K562 (cell line): ENCODE results near the gene CLPSL1. TPM values are rescaled to one million over a fixed set of nuclear protein-coding genes. Genes with fewer than 3 reads are reported as not detected.
A peak's percentile ranks its signal among the peaks of the same experiment; 100 is the strongest.

Experiments
- ATF1 ChIP-seq, 2 experiments: fragments of 450-650 bp in 1 of 2; IDR thresholded peaks; 2 replicates each; pipeline ENCODE4 v1.6.1; 2016; ENCODE audit warnings: missing compliant biosample characterization in 1 of 2, missing genetic modification characterization in 1 of 2
- BMI1 ChIP-seq: fragments of 150-350 bp; IDR thresholded peaks from 2 replicates; pipeline ENCODE4 v1.6.1; 2014; ENCODE audit warnings: low read length
- CBFA2T2 ChIP-seq: fragments of 450-650 bp; conservative IDR thresholded peaks from 2 replicates; pipeline ENCODE4 v1.6.1; 2017; ENCODE audit warnings: mild to moderate bottlenecking
- CCAR2 ChIP-seq: fragments of 200-400 bp; formaldehyde crosslinking; IDR thresholded peaks from 2 replicates; pipeline ENCODE4 v1.6.1; 2017; ENCODE audit warnings: mild to moderate bottlenecking, low read depth, low read length
- CTBP1 ChIP-seq: fragments of 450-650 bp; IDR thresholded peaks from 2 replicates; pipeline ENCODE4 v1.6.1; 2016; ENCODE audit warnings: borderline replicate concordance
- FOXK2 ChIP-seq, 2 experiments: fragments of 450-650 bp; IDR thresholded peaks in 1 of 2; conservative IDR thresholded peaks in 1 of 2; 2 replicates each; pipeline ENCODE4 v1.6.1; 2016; ENCODE audit warnings: low read depth in 2 of 2, mild to moderate bottlenecking in 1 of 2
- NCOA2 ChIP-seq, 2 experiments: fragments of 450-650 bp; IDR thresholded peaks; 2 replicates each; pipeline ENCODE4 v1.6.1; 2018; ENCODE audit warnings: mild to moderate bottlenecking in 2 of 2, moderate library complexity in 1 of 2; ENCODE audit not compliant: partially characterized antibody in 2 of 2
- RCOR1 ChIP-seq, 2 experiments: IDR thresholded peaks; 2 replicates each; pipeline ENCODE4 v1.6.1; 2012; ENCODE audit warnings: low read depth in 2 of 2, low read length in 2 of 2, borderline replicate concordance in 1 of 2, improper control_type of control experiment in 1 of 2
- SMAD4 ChIP-seq: fragments of 250-450 bp; sonication (Bioruptor Pico); conservative IDR thresholded peaks from 2 replicates; pipeline ENCODE4 v1.8.0; 2021; ENCODE audit warnings: inconsistent platforms, mild to moderate bottlenecking, moderate library complexity
- ZNF384 ChIP-seq: IDR thresholded peaks from 2 replicates; pipeline ENCODE4 v1.6.1; 2012; ENCODE audit warnings: low read depth, low read length, improper control_type of control experiment
- ZNF57 ChIP-seq: fragments of 450-650 bp; formaldehyde crosslinking; IDR thresholded peaks from 2 replicates; pipeline ENCODE4 v1.4.0; 2020; ENCODE audit warnings: mild to moderate bottlenecking, moderate library complexity
- ZNF740 ChIP-seq, 3 experiments: fragments of 200-800 bp in 1 of 3; sonication (Bioruptor generic) in 1 of 3; sonication (generic) in 1 of 3; formaldehyde crosslinking in 1 of 3; IDR thresholded peaks; 2 replicates each; pipeline versions ENCODE4 v1.6.1 to v1.8.0; 2016 to 2022; ENCODE audit warnings: mild to moderate bottlenecking in 2 of 3, missing compliant biosample characterization in 2 of 3, missing genetic modification characterization in 2 of 3, missing genetic modification reagents in 1 of 3
- polyA plus RNA-seq, 8 experiments: library from polyadenylated mRNA; depleted of rRNA in 4 of 8; stranded (reverse) in 5 of 8; unstranded in 3 of 8; fragments of >200 nt; fragmentation: Nextera tagmentation in 2 of 8; fragmentation: Illumina TruSeq in 1 of 8; extraction: Ambion mirVana in 2 of 8; extraction: Trizol in 1 of 8; gene quantifications; 2 replicates each; pipeline versions ENCODE4 v1.2.1 to v1.2.3, GENCODE V29; 2011 to 2014; ENCODE audit warnings: inconsistent platforms in 1 of 8, missing spikeins in 1 of 8
- total RNA-seq, 7 experiments: library from RNA; depleted of rRNA in 6 of 7; stranded (reverse); fragments of >200 nt in 6 of 7; fragmentation: Illumina TruSeq in 2 of 7; extraction: Trizol in 2 of 7; gene quantifications; 2 replicates each; pipeline versions ENCODE4 v1.2.1 to v1.2.3, GENCODE V29; 2011 to 2021; ENCODE audit warnings: low replicate concordance in 1 of 7
- TF ChIP-seq, protein P1 (sequence below), 2 experiments: IDR thresholded peaks; 2 replicates each; pipeline ENCODE4 v1.6.1; 2011; ENCODE audit warnings: borderline replicate concordance in 1 of 2, control low read depth in 1 of 2, low read depth in 1 of 2, low read length in 1 of 2, mild to moderate bottlenecking in 1 of 2, mixed read lengths in 1 of 2, moderate library complexity in 1 of 2; ENCODE audit not compliant: insufficient read depth in 1 of 2, insufficient read length in 1 of 2, poor library complexity in 1 of 2, severe bottlenecking in 1 of 2; ENCODE audit errors: extremely low read depth in 1 of 2
- TF ChIP-seq, protein P2 (sequence below): fragments of 250-450 bp; sonication (Bioruptor Pico); IDR thresholded peaks from 2 replicates; pipeline ENCODE4 v1.4.0; 2020

Gene CLPSL1
- total and polyA plus RNA-seq, 9 of the 15 experiments (the other 6 are each of a cell fraction or from before 2014, with no cell fraction given) = not detected

GRCh38 chr6:35731414-35731735 lies 49.4 kb upstream of the CLPSL1 start (continued):
- TF ChIP-seq, protein P1, sequence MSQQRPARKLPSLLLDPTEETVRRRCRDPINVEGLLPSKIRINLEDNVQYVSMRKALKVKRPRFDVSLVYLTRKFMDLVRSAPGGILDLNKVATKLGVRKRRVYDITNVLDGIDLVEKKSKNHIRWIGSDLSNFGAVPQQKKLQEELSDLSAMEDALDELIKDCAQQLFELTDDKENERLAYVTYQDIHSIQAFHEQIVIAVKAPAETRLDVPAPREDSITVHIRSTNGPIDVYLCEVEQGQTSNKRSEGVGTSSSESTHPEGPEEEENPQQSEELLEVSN (IDR thresholded peaks at IDR 0.05; ENCODE audit: borderline replicate concordance in 1 of 2, extremely low read depth in 1 of 2, insufficient read depth in 1 of 2, insufficient read length in 1 of 2, low read depth in 1 of 2, low read length in 1 of 2, poor library complexity in 1 of 2, severe bottlenecking in 1 of 2) = peak in 1 of 2 experiments; percentile 27
- TF ChIP-seq ATF1 (CRISPR knock-in tag; IDR thresholded peaks at IDR 0.05) = no peak; the same call in 1 of the 2 replicates
- peak; percentile 87; the same call in 1 of the 2 replicates for TF ChIP-seq ATF1 (tag; IDR thresholded peaks at IDR 0.05)
- TF ChIP-seq RCOR1 (IDR thresholded peaks at IDR 0.05; ENCODE audit: borderline replicate concordance in 1 of 2, low read depth in 2 of 2, low read length in 2 of 2) = peak in 1 of 2 experiments; percentile 89; a peak in 2 of 4 replicates
- no peak for TF ChIP-seq CBFA2T2
- no peak; the same call in none of the 2 replicates for TF ChIP-seq ZNF740 (CRISPR knock-in tag; IDR thresholded peaks at IDR 0.05)
- TF ChIP-seq ZNF740 (tag; IDR thresholded peaks at IDR 0.05) = peak in 1 of 2 experiments; percentile 77; a peak in 1 of 4 replicates
- TF ChIP-seq FOXK2 (conservative IDR thresholded peaks at IDR 0.05 in 1 of 2, IDR thresholded peaks at IDR 0.05 in 1 of 2; ENCODE audit: low read depth in 2 of 2) = no peak
- TF ChIP-seq NCOA2 (IDR thresholded peaks at IDR 0.05; ENCODE audit: partially characterized antibody in 2 of 2) = no peak
- TF ChIP-seq CTBP1 = peak; percentile 90
- TF ChIP-seq, protein P2, sequence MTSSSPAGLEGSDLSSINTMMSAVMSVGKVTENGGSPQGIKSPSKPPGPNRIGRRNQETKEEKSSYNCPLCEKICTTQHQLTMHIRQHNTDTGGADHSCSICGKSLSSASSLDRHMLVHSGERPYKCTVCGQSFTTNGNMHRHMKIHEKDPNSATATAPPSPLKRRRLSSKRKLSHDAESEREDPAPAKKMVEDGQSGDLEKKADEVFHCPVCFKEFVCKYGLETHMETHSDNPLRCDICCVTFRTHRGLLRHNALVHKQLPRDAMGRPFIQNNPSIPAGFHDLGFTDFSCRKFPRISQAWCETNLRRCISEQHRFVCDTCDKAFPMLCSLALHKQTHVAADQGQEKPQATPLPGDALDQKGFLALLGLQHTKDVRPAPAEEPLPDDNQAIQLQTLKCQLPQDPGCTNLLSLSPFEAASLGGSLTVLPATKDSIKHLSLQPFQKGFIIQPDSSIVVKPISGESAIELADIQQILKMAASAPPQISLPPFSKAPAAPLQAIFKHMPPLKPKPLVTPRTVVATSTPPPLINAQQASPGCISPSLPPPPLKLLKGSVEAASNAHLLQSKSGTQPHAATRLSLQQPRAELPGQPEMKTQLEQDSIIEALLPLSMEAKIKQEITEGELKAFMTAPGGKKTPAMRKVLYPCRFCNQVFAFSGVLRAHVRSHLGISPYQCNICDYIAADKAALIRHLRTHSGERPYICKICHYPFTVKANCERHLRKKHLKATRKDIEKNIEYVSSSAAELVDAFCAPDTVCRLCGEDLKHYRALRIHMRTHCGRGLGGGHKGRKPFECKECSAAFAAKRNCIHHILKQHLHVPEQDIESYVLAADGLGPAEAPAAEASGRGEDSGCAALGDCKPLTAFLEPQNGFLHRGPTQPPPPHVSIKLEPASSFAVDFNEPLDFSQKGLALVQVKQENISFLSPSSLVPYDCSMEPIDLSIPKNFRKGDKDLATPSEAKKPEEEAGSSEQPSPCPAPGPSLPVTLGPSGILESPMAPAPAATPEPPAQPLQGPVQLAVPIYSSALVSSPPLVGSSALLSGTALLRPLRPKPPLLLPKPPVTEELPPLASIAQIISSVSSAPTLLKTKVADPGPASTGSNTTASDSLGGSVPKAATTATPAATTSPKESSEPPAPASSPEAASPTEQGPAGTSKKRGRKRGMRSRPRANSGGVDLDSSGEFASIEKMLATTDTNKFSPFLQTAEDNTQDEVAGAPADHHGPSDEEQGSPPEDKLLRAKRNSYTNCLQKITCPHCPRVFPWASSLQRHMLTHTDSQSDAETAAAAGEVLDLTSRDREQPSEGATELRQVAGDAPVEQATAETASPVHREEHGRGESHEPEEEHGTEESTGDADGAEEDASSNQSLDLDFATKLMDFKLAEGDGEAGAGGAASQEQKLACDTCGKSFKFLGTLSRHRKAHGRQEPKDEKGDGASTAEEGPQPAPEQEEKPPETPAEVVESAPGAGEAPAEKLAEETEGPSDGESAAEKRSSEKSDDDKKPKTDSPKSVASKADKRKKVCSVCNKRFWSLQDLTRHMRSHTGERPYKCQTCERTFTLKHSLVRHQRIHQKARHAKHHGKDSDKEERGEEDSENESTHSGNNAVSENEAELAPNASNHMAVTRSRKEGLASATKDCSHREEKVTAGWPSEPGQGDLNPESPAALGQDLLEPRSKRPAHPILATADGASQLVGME = peak; percentile 93; the same call in 1 of the 2 replicates
- no peak for TF ChIP-seq SMAD4
- no peak for TF ChIP-seq CCAR2
- TF ChIP-seq ZNF384 = no peak
- 0 out of 2 replicates have a peak, but pooled peaks have one; percentile 38 for TF ChIP-seq BMI1
- no peak for TF ChIP-seq ZNF57 (CRISPR knock-in tag)
